GM23338 (cell line): ENCODE data around the gene DDX21. TPM values are rescaled to one million over a fixed set of nuclear protein-coding genes. Genes with fewer than 3 reads are reported as not detected.

ENCODE experiments used
- ATAC-seq: fragments of 200-7000 bp; cut with Tn5 transposase; 3 replicates; pipeline ENCODE4 v1.9.1; 2020
- DNase-seq: peaks from one replicate; pipeline ENCODE4 v3.0.0-alpha.2; 2015; ENCODE audit warnings: low spot score
- H2AFZ ChIP-seq: fragments of 200-600 bp; sonication (generic); 2 replicates; pipeline ENCODE4 v1.8.0; 2016; ENCODE audit warnings: antibody characterized with exemption, mild to moderate bottlenecking, moderate library complexity
- H3F3A ChIP-seq: fragments of 200-600 bp; sonication (generic); replicated peaks from 2 replicates; pipeline ENCODE4 v1.8.0; 2017; ENCODE audit warnings: antibody characterized with exemption, mixed run types, low read depth
- H3K27ac ChIP-seq: fragments of 200-600 bp; sonication (generic); 2 replicates; pipeline ENCODE4 v1.6.1; 2016; ENCODE audit warnings: low read depth
- H3K27me3 ChIP-seq: fragments of 200-600 bp; sonication (generic); 2 replicates; pipeline ENCODE4 v1.8.0; 2016; ENCODE audit warnings: mild to moderate bottlenecking, mixed run types, moderate library complexity; ENCODE audit not compliant: insufficient read depth
- H3K36me3 ChIP-seq: fragments of 200-600 bp; sonication (generic); 2 replicates; pipeline ENCODE4 v1.8.0; 2016; ENCODE audit warnings: mild to moderate bottlenecking; ENCODE audit not compliant: insufficient read depth
- H3K4me1 ChIP-seq: fragments of 200-600 bp; sonication (generic); 2 replicates; pipeline ENCODE4 v1.8.0; 2016; ENCODE audit warnings: mild to moderate bottlenecking, moderate library complexity; ENCODE audit not compliant: insufficient read depth
- H3K4me2 ChIP-seq: fragments of 200-600 bp; sonication (generic); 2 replicates; pipeline ENCODE4 v1.7.1; 2017; ENCODE audit warnings: mixed run types
- H3K4me3 ChIP-seq: fragments of 200-600 bp; sonication (generic); 2 replicates; pipeline ENCODE4 v1.6.1; 2016; ENCODE audit warnings: mixed run types
- H3K79me2 ChIP-seq: fragments of 200-600 bp; sonication (generic); replicated peaks from 2 replicates; pipeline ENCODE4 v1.8.0; 2017; ENCODE audit warnings: mild to moderate bottlenecking; ENCODE audit not compliant: insufficient read depth
- H3K9me2 ChIP-seq: fragments of 200-600 bp; sonication (generic); 2 replicates; pipeline ENCODE4 v1.8.0; 2017; ENCODE audit not compliant: insufficient read depth
- H4K20me1 ChIP-seq: fragments of 200-600 bp; sonication (generic); replicated peaks from 2 replicates; pipeline ENCODE4 v1.8.0; 2017; ENCODE audit warnings: mild to moderate bottlenecking; ENCODE audit not compliant: insufficient read depth
- H3K27ac Mint-ChIP-seq: 2 replicates; pipeline ENCODE4 v1.8.0; 2020; ENCODE audit warnings: inconsistent platforms, mild to moderate bottlenecking, moderate library complexity, mixed read lengths
- H3K27me3 Mint-ChIP-seq: 3 replicates; pipeline ENCODE4 v1.8.0; 2022; ENCODE audit warnings: low read depth, mild to moderate bottlenecking, moderate library complexity, mixed read lengths, inconsistent platforms; ENCODE audit not compliant: insufficient read depth, poor library complexity
- H3K36me3 Mint-ChIP-seq: 3 replicates; pipeline ENCODE4 v1.8.0; 2021; ENCODE audit warnings: low read depth, mild to moderate bottlenecking, inconsistent platforms, moderate library complexity, mixed read lengths
- H3K4me1 Mint-ChIP-seq: 3 replicates; pipeline ENCODE4 v1.8.0; 2020; ENCODE audit warnings: mild to moderate bottlenecking, inconsistent platforms, mixed read lengths
- H3K4me3 Mint-ChIP-seq: 3 replicates; pipeline ENCODE4 v1.8.0; 2021; ENCODE audit warnings: moderate library complexity, mild to moderate bottlenecking, inconsistent platforms, mixed read lengths
- H3K9me3 Mint-ChIP-seq: 3 replicates; pipeline ENCODE4 v1.8.0; 2020; ENCODE audit warnings: moderate library complexity, mild to moderate bottlenecking, inconsistent platforms, mixed read lengths
- CREB1 ChIP-seq: fragments of 250-450 bp; sonication (Bioruptor Pico); IDR thresholded peaks from 2 replicates; pipeline ENCODE4 v1.5.0; 2020; ENCODE audit warnings: low read depth, mild to moderate bottlenecking, moderate library complexity
- EZH2 ChIP-seq: fragments of 200-600 bp; sonication (generic); IDR thresholded peaks from one replicate; pipeline ENCODE4 v1.8.0; 2017; ENCODE audit warnings: antibody characterized with exemption, mild to moderate bottlenecking, low read depth; ENCODE audit not compliant: unreplicated experiment
- EZH2phosphoT487 ChIP-seq: fragments of 200-600 bp; sonication (generic); IDR thresholded peaks from one replicate; pipeline ENCODE4 v1.8.1; 2018; ENCODE audit warnings: antibody characterized with exemption; ENCODE audit not compliant: unreplicated experiment
- JUNB ChIP-seq: IDR thresholded peaks from one replicate; pipeline ENCODE4 v1.6.1; 2016; ENCODE audit warnings: antibody characterized with exemption; ENCODE audit not compliant: unreplicated experiment
- NANOG ChIP-seq: IDR thresholded peaks from 2 replicates; pipeline ENCODE4 v1.6.1; 2016; ENCODE audit warnings: antibody characterized with exemption, borderline replicate concordance
- POLR2AphosphoS5 ChIP-seq: IDR thresholded peaks from 2 replicates; pipeline ENCODE4 v1.6.1; 2016; ENCODE audit warnings: antibody characterized with exemption, low read depth
- STAT1 ChIP-seq: IDR thresholded peaks from one replicate; pipeline ENCODE4 v1.6.1; 2016; ENCODE audit warnings: antibody characterized with exemption; ENCODE audit not compliant: unreplicated experiment
- ZNF114 ChIP-seq: fragments of 250-450 bp; sonication (Bioruptor Pico); IDR thresholded peaks from 2 replicates; pipeline ENCODE4 v1.5.0; 2020; ENCODE audit warnings: mild to moderate bottlenecking, moderate library complexity
- ZNF331 ChIP-seq: fragments of 250-450 bp; sonication (Bioruptor Pico); IDR thresholded peaks from 2 replicates; pipeline ENCODE4 v1.5.0; 2020; ENCODE audit warnings: low read depth, mild to moderate bottlenecking, moderate library complexity
- polyA plus RNA-seq: library from polyadenylated mRNA; unstranded; fragments of >200 nt; fragmentation: Nextera tagmentation; extraction: Ambion mirVana; gene quantifications from 2 replicates; pipeline ENCODE4 v1.2.1, GENCODE V29; 2016
- total RNA-seq: library from RNA; depleted of rRNA; stranded (reverse); fragments of >200 nt; shearing (Covaris generic); gene quantifications from 2 replicates; pipeline ENCODE4 v1.2.3, GENCODE V29; 2014
- TF ChIP-seq, protein P1 (sequence below): fragments of 250-450 bp; sonication (Bioruptor Pico); IDR thresholded peaks from 2 replicates; pipeline ENCODE4 v1.5.0; 2020; ENCODE audit warnings: mild to moderate bottlenecking, moderate library complexity
- TF ChIP-seq, protein P2 (sequence below): IDR thresholded peaks from 2 replicates; pipeline ENCODE4 v1.6.1; 2016; ENCODE audit warnings: antibody characterized with exemption
- TF ChIP-seq, protein P3 (sequence below): IDR thresholded peaks from one replicate; pipeline ENCODE4 v1.6.1; 2018; ENCODE audit warnings: antibody characterized with exemption; ENCODE audit not compliant: unreplicated experiment
- TF ChIP-seq, protein P4 (sequence below), 2 experiments: fragments of 200-600 bp in 1 of 2; sonication (generic) in 1 of 2; conservative IDR thresholded peaks; 2 replicates each; pipeline versions ENCODE4 v1.5.1 to v1.6.1; 2016 to 2017; ENCODE audit warnings: antibody characterized with exemption in 2 of 2, low read depth in 2 of 2, mild to moderate bottlenecking in 2 of 2, moderate library complexity in 1 of 2

DDX21 gene
- total and polyA plus RNA-seq, 2 experiments from 2014 or later: 138 to 209 TPM

DNA sequence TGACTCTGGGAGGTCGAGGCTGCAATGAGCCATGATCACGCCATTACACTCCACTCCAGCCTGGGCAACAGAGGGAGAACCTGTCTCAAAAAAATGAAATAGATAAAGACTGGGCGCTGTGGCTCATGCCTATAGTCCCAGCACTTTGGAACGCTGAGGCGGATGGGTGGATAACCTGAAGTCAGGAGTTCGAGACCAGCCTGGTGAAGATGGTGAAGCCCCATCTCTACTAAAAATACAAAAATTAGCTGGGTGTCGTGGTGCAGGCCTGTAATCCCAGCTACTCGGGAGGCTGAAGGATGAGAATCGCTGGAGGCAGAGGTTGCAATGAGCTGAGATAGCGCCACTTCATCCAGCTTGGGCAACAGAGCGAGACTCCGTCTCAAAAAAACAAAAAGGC is 1.1 kb upstream of the DDX21 start:
- no peaks in the 10 kb centered on the region for H3K4me1 ChIP-seq
- ATAC-seq: no peak
- peaks cover 11% of the 10 kb centered on the region; the same call in 1 of the 2 replicates for H3K36me3 ChIP-seq
- peak overlapping the region; percentile 72 for H3K4me3 ChIP-seq
- H4K20me1 ChIP-seq: peaks cover 12% of the 10 kb centered on the region
- H3K36me3 Mint-ChIP-seq: peaks cover 31% of the 10 kb centered on the region
- peak overlapping the region; percentile 98 for H3K4me3 Mint-ChIP-seq
- no peak overlapping the region for H2AFZ ChIP-seq
- no peak overlapping the region for H3K27ac ChIP-seq
- peak overlapping the region; percentile 82 for H3K4me2 ChIP-seq
- H3K79me2 ChIP-seq: peaks cover 51% of the 10 kb centered on the region
- no peaks in the 10 kb centered on the region for H3K27me3 ChIP-seq
- no peaks in the 10 kb centered on the region for H3K9me2 ChIP-seq
- H3F3A ChIP-seq: peaks cover 3% of the 10 kb centered on the region; the same call in 1 of the 2 replicates
- no peak for DNase-seq
- peaks cover 10% of the 10 kb centered on the region for H3K27me3 Mint-ChIP-seq
- H3K27ac Mint-ChIP-seq: peak overlapping the region; percentile 35; the same call in 1 of the 2 replicates
- H3K9me3 Mint-ChIP-seq: peaks cover 3% of the 10 kb centered on the region; the same call in 2 of the 3 replicates
- peaks cover 9% of the 10 kb centered on the region; the same call in 2 of the 3 replicates for H3K4me1 Mint-ChIP-seq
- TF ChIP-seq ZNF114 (CRISPR knock-in tag): no peak
- no peak for TF ChIP-seq JUNB
- TF ChIP-seq ZNF331: no peak
- no peak for TF ChIP-seq CREB1 (CRISPR knock-in tag)
- TF ChIP-seq STAT1: no peak
- TF ChIP-seq POLR2AphosphoS5: no peak
- no peak for TF ChIP-seq NANOG
- no peak for TF ChIP-seq EZH2
- TF ChIP-seq, protein P1, sequence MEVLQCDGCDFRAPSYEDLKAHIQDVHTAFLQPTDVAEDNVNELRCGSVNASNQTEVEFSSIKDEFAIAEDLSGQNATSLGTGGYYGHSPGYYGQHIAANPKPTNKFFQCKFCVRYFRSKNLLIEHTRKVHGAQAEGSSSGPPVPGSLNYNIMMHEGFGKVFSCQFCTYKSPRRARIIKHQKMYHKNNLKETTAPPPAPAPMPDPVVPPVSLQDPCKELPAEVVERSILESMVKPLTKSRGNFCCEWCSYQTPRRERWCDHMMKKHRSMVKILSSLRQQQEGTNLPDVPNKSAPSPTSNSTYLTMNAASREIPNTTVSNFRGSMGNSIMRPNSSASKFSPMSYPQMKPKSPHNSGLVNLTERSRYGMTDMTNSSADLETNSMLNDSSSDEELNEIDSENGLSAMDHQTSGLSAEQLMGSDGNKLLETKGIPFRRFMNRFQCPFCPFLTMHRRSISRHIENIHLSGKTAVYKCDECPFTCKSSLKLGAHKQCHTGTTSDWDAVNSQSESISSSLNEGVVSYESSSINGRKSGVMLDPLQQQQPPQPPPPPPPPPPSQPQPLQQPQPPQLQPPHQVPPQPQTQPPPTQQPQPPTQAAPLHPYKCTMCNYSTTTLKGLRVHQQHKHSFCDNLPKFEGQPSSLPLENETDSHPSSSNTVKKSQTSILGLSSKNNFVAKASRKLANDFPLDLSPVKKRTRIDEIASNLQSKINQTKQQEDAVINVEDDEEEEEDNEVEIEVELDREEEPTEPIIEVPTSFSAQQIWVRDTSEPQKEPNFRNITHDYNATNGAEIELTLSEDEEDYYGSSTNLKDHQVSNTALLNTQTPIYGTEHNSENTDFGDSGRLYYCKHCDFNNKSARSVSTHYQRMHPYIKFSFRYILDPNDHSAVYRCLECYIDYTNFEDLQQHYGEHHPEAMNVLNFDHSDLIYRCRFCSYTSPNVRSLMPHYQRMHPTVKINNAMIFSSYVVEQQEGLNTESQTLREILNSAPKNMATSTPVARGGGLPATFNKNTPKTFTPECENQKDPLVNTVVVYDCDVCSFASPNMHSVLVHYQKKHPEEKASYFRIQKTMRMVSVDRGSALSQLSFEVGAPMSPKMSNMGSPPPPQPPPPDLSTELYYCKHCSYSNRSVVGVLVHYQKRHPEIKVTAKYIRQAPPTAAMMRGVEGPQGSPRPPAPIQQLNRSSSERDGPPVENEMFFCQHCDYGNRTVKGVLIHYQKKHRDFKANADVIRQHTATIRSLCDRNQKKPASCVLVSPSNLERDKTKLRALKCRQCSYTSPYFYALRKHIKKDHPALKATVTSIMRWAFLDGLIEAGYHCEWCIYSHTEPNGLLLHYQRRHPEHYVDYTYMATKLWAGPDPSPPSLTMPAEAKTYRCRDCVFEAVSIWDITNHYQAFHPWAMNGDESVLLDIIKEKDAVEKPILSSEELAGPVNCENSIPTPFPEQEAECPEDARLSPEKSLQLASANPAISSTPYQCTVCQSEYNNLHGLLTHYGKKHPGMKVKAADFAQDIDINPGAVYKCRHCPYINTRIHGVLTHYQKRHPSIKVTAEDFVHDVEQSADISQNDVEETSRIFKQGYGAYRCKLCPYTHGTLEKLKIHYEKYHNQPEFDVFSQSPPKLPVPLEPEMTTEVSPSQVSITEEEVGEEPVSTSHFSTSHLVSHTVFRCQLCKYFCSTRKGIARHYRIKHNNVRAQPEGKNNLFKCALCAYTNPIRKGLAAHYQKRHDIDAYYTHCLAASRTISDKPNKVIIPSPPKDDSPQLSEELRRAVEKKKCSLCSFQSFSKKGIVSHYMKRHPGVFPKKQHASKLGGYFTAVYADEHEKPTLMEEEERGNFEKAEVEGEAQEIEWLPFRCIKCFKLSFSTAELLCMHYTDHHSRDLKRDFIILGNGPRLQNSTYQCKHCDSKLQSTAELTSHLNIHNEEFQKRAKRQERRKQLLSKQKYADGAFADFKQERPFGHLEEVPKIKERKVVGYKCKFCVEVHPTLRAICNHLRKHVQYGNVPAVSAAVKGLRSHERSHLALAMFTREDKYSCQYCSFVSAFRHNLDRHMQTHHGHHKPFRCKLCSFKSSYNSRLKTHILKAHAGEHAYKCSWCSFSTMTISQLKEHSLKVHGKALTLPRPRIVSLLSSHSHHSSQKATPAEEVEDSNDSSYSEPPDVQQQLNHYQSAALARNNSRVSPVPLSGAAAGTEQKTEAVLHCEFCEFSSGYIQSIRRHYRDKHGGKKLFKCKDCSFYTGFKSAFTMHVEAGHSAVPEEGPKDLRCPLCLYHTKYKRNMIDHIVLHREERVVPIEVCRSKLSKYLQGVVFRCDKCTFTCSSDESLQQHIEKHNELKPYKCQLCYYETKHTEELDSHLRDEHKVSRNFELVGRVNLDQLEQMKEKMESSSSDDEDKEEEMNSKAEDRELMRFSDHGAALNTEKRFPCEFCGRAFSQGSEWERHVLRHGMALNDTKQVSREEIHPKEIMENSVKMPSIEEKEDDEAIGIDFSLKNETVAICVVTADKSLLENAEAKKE (CRISPR knock-in tag): no peak
- TF ChIP-seq, protein P2, sequence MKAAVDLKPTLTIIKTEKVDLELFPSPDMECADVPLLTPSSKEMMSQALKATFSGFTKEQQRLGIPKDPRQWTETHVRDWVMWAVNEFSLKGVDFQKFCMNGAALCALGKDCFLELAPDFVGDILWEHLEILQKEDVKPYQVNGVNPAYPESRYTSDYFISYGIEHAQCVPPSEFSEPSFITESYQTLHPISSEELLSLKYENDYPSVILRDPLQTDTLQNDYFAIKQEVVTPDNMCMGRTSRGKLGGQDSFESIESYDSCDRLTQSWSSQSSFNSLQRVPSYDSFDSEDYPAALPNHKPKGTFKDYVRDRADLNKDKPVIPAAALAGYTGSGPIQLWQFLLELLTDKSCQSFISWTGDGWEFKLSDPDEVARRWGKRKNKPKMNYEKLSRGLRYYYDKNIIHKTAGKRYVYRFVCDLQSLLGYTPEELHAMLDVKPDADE: no peak
- TF ChIP-seq, protein P3, sequence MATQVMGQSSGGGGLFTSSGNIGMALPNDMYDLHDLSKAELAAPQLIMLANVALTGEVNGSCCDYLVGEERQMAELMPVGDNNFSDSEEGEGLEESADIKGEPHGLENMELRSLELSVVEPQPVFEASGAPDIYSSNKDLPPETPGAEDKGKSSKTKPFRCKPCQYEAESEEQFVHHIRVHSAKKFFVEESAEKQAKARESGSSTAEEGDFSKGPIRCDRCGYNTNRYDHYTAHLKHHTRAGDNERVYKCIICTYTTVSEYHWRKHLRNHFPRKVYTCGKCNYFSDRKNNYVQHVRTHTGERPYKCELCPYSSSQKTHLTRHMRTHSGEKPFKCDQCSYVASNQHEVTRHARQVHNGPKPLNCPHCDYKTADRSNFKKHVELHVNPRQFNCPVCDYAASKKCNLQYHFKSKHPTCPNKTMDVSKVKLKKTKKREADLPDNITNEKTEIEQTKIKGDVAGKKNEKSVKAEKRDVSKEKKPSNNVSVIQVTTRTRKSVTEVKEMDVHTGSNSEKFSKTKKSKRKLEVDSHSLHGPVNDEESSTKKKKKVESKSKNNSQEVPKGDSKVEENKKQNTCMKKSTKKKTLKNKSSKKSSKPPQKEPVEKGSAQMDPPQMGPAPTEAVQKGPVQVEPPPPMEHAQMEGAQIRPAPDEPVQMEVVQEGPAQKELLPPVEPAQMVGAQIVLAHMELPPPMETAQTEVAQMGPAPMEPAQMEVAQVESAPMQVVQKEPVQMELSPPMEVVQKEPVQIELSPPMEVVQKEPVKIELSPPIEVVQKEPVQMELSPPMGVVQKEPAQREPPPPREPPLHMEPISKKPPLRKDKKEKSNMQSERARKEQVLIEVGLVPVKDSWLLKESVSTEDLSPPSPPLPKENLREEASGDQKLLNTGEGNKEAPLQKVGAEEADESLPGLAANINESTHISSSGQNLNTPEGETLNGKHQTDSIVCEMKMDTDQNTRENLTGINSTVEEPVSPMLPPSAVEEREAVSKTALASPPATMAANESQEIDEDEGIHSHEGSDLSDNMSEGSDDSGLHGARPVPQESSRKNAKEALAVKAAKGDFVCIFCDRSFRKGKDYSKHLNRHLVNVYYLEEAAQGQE: no peak
- TF ChIP-seq, protein P4, sequence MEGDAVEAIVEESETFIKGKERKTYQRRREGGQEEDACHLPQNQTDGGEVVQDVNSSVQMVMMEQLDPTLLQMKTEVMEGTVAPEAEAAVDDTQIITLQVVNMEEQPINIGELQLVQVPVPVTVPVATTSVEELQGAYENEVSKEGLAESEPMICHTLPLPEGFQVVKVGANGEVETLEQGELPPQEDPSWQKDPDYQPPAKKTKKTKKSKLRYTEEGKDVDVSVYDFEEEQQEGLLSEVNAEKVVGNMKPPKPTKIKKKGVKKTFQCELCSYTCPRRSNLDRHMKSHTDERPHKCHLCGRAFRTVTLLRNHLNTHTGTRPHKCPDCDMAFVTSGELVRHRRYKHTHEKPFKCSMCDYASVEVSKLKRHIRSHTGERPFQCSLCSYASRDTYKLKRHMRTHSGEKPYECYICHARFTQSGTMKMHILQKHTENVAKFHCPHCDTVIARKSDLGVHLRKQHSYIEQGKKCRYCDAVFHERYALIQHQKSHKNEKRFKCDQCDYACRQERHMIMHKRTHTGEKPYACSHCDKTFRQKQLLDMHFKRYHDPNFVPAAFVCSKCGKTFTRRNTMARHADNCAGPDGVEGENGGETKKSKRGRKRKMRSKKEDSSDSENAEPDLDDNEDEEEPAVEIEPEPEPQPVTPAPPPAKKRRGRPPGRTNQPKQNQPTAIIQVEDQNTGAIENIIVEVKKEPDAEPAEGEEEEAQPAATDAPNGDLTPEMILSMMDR (conservative IDR thresholded peaks at IDR 0.05; ENCODE audit: low read depth in 2 of 2): no peak
- no peak for TF ChIP-seq EZH2phosphoT487
